ENCODE results near the gene DLK2. TPM values are rescaled to one million over a fixed set of nuclear protein-coding genes. Genes with fewer than 3 reads are reported as not detected.

DLK2 gene
- total RNA-seq, 1 donor from 2014 or later = not detected

DNA sequence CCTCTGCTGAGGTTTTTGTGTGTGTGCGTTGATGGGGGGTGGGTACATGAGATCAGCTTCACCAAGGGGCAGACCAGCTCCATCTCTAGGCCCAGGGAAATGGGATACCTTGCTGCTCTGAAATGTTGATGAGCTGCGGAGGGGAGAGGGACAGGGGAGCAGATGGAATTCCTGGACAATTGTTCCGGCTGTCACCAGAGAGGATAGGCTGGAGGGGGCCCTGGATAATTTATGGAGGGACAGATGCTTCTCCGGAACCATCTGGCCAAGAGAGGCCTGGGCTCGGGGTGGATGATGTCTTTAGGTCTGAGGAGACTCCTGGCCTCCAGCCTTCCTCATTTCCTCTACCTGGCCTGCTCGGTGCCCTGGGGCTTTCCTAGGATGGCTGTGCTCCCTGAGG, 20.2 kb upstream of the DLK2 start:
- peaks cover 32% of the 10 kb centered on the region for H3K79me2 ChIP-seq (ENCODE audit: low read depth)
- no peaks in the 10 kb centered on the region for H3K9me3 ChIP-seq (ENCODE audit: low read depth)
- H3K4me3 ChIP-seq = no peak overlapping the region
- H3K36me3 ChIP-seq = no peaks in the 10 kb centered on the region
- no peaks in the 10 kb centered on the region for H3K9me3 Mint-ChIP-seq
- peaks cover 17% of the 10 kb centered on the region for H3K4me1 ChIP-seq
- no peak overlapping the region for H3K4me3 Mint-ChIP-seq
- H3K27ac Mint-ChIP-seq = no peak overlapping the region
- DNase-seq (ENCODE audit: low spot score) = no peak
- H3F3A ChIP-seq (ENCODE audit: low read depth) = no peaks in the 10 kb centered on the region
- peaks cover 30% of the 10 kb centered on the region for H3K4me1 Mint-ChIP-seq
- H3K27ac ChIP-seq = no peak overlapping the region
- no peaks in the 10 kb centered on the region for H3K27me3 Mint-ChIP-seq (ENCODE audit: insufficient read depth, low read depth)
- peaks cover 5% of the 10 kb centered on the region for H3K36me3 Mint-ChIP-seq
- TF ChIP-seq EZH2phosphoT487 (IDR thresholded peaks at IDR 0.05) (no peak), EZH2 (IDR thresholded peaks at IDR 0.05) (no peak)
- TF ChIP-seq, protein P1, sequence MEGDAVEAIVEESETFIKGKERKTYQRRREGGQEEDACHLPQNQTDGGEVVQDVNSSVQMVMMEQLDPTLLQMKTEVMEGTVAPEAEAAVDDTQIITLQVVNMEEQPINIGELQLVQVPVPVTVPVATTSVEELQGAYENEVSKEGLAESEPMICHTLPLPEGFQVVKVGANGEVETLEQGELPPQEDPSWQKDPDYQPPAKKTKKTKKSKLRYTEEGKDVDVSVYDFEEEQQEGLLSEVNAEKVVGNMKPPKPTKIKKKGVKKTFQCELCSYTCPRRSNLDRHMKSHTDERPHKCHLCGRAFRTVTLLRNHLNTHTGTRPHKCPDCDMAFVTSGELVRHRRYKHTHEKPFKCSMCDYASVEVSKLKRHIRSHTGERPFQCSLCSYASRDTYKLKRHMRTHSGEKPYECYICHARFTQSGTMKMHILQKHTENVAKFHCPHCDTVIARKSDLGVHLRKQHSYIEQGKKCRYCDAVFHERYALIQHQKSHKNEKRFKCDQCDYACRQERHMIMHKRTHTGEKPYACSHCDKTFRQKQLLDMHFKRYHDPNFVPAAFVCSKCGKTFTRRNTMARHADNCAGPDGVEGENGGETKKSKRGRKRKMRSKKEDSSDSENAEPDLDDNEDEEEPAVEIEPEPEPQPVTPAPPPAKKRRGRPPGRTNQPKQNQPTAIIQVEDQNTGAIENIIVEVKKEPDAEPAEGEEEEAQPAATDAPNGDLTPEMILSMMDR (IDR thresholded peaks at IDR 0.05) = no peak
- no peak overlapping the region for H3K4me2 ChIP-seq
- H3K9ac ChIP-seq = no peak overlapping the region
- H2AFZ ChIP-seq (replicated peaks) = no peak overlapping the region
- H3K27me3 ChIP-seq = no peaks in the 10 kb centered on the region
- H4K20me1 ChIP-seq (ENCODE audit: low read depth) = peaks cover 14% of the 10 kb centered on the region

DNA sequence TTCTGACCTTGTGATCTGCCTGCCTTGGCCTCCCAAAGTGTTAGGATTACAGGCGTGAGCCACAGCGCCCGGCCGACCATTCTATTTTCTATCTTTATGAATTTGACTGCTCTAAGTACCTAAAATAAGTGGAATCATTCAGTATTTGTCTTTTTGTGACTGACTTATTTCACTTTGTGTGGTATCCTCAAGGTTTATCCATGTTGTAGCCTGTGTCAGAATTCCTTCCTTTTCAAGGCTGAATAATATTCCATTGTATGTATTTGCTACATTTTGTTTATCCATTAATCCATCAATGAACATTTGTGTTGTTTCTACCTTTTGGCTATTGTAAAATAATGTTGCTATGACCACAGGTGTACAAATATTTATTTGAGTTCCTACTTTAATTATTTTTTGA, 17.2 kb upstream of the DLK2 start:
- Mint-ChIP-seq H3K27ac (no peak overlapping the region), H3K4me3 (no peak overlapping the region), H3K36me3 (no peaks in the 10 kb centered on the region), H3K4me1 (peaks cover 13% of the 10 kb centered on the region), H3K27me3 (ENCODE audit: insufficient read depth, low read depth) (peaks cover 3% of the 10 kb centered on the region), H3K9me3 (no peaks in the 10 kb centered on the region)
- no peak overlapping the region for H2AFZ ChIP-seq (replicated peaks)
- no peak for DNase-seq (ENCODE audit: low spot score)
- peaks cover 19% of the 10 kb centered on the region for H3K4me1 ChIP-seq
- H3K27me3 ChIP-seq = no peaks in the 10 kb centered on the region
- no peak overlapping the region for H3K4me3 ChIP-seq
- peaks cover 2% of the 10 kb centered on the region for H3K79me2 ChIP-seq (ENCODE audit: low read depth)
- no peaks in the 10 kb centered on the region for H4K20me1 ChIP-seq (ENCODE audit: low read depth)
- H3F3A ChIP-seq (ENCODE audit: low read depth) = peaks cover 11% of the 10 kb centered on the region
- no peaks in the 10 kb centered on the region for H3K36me3 ChIP-seq
- H3K27ac ChIP-seq = no peak overlapping the region
- no peak overlapping the region for H3K9ac ChIP-seq
- TF ChIP-seq, protein P1 (IDR thresholded peaks at IDR 0.05) = no peak
- no peak for TF ChIP-seq EZH2phosphoT487 (IDR thresholded peaks at IDR 0.05)
- no peak for TF ChIP-seq EZH2 (IDR thresholded peaks at IDR 0.05)
- H3K9me3 ChIP-seq (ENCODE audit: low read depth) = no peaks in the 10 kb centered on the region
- no peak overlapping the region for H3K4me2 ChIP-seq

DNA sequence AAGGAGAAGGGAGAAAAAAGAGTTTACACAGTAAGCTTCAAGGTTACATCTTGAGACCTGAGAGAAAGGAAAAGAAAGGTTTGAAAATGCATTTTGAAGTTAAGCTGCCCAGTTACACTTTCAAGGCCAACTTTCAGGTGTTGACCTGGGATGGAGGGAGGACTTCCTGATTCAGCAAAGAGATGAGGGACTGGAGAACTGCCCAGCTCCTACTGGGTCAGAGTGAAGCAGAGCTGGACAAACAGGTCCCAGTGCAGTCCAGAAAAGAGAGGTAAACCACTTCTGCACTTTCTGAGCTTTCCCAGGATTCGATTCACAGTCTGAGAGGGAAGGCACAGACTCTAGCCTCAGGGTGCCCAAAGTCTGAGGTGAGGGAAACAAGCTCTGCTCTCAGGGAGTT, 16.1 kb upstream of the DLK2 start:
- no peak overlapping the region for H2AFZ ChIP-seq (replicated peaks)
- H3K36me3 Mint-ChIP-seq = no peaks in the 10 kb centered on the region

More for the DNA sequence above, 16.1 kb upstream of the DLK2 start:
- Histone ChIP-seq H3K4me1 (peaks cover 13% of the 10 kb centered on the region), H4K20me1 (ENCODE audit: low read depth) (no peaks in the 10 kb centered on the region), H3K79me2 (ENCODE audit: low read depth) (no peaks in the 10 kb centered on the region), H3K27ac (no peak overlapping the region), H3K4me2 (no peak overlapping the region), H3K27me3 (no peaks in the 10 kb centered on the region), H3K9ac (no peak overlapping the region), H3K36me3 (no peaks in the 10 kb centered on the region), H3K4me3 (no peak overlapping the region), H3F3A (ENCODE audit: low read depth) (peaks cover 11% of the 10 kb centered on the region), H3K9me3 (ENCODE audit: low read depth) (no peaks in the 10 kb centered on the region)
- peaks cover 4% of the 10 kb centered on the region for H3K4me1 Mint-ChIP-seq
- no peak for TF ChIP-seq EZH2 (IDR thresholded peaks at IDR 0.05)
- no peak for TF ChIP-seq EZH2phosphoT487 (IDR thresholded peaks at IDR 0.05)
- TF ChIP-seq, protein P1 (IDR thresholded peaks at IDR 0.05) = no peak
- H3K4me3 Mint-ChIP-seq = no peak overlapping the region
- DNase-seq (ENCODE audit: low spot score) = no peak
- no peak overlapping the region for H3K27ac Mint-ChIP-seq
- no peaks in the 10 kb centered on the region for H3K9me3 Mint-ChIP-seq
- H3K27me3 Mint-ChIP-seq (ENCODE audit: insufficient read depth, low read depth) = peaks cover 5% of the 10 kb centered on the region
